GM19239 (cell line): Measurements from ENCODE around the gene FOXB1.
A peak's percentile ranks its signal among the peaks of the same experiment; 100 is the strongest.

ENCODE experiments used
- DNase-seq: peaks from one replicate; pipeline ENCODE4 v3.0.0; 2011; ENCODE audit warnings: low spot score; ENCODE audit not compliant: insufficient read length
- FAIRE-seq: peaks from 2 replicates; lab custom pipeline; 2011; peaks lifted over from hg19 to GRCh38; lab: Jason Lieb, UNC

Gene FOXB1

GRCh38 chr15:60004009-60004845, at the start of gene FOXB1:
Gene FOXB1, plus strand, starts transcription at chr15:60004311. Its CDS starts 653 bp downstream, at chr15:60004964.
- FAIRE-seq (no peak), DNase-seq (no peak)

GRCh38 chr15:59958288-59958687, 45.8 kb upstream of the FOXB1 start:
- DNase-seq: no peak
- no peak for FAIRE-seq

GRCh38 chr15:59960318-59960717, 43.8 kb upstream of the FOXB1 start:
- DNase-seq (no peak), FAIRE-seq (no peak)

- DNase-seq: no peak
- no peak for FAIRE-seq
Measured at GRCh38 chr15:59963322-59963721, 40.8 kb upstream of the FOXB1 start.

GRCh38 chr15:59963925-59964324, 40.2 kb upstream of the FOXB1 start:
- no peak for DNase-seq
- FAIRE-seq: no peak

- no peak for FAIRE-seq
- no peak for DNase-seq
Measured at GRCh38 chr15:59965741-59966140, 38.4 kb upstream of the FOXB1 start.

GRCh38 chr15:59966262-59966661, 37.8 kb upstream of the FOXB1 start:
- FAIRE-seq (no peak), DNase-seq (no peak)

GRCh38 chr15:59968314-59968713, 35.8 kb upstream of the FOXB1 start:
- FAIRE-seq (no peak), DNase-seq (no peak)

GRCh38 chr15:59972241-59972640, 31.9 kb upstream of the FOXB1 start:
- DNase-seq: no peak
- no peak for FAIRE-seq

GRCh38 chr15:59976480-59977271, 27.4 kb upstream of the FOXB1 start:
- DNase-seq: no peak
- FAIRE-seq: no peak

- DNase-seq (no peak), FAIRE-seq (no peak)
Measured at GRCh38 chr15:59991834-59992233, 12.3 kb upstream of the FOXB1 start.

GRCh38 chr15:59993041-59993750, 10.9 kb upstream of the FOXB1 start:
- DNase-seq (no peak), FAIRE-seq (no peak)

- FAIRE-seq: no peak
- DNase-seq: no peak
Measured at GRCh38 chr15:59993950-59994401, 10.1 kb upstream of the FOXB1 start.

- DNase-seq: no peak
- FAIRE-seq: no peak
Measured at GRCh38 chr15:59994526-59994887, 9.6 kb upstream of the FOXB1 start.

- no peak for FAIRE-seq
Measured at GRCh38 chr15:59994888-59995557, 9.1 kb upstream of the FOXB1 start.

GRCh38 chr15:59995568-59996297, 8.4 kb upstream of the FOXB1 start:
- no peak for FAIRE-seq
- no peak for DNase-seq

More at GRCh38 chr15:59994888-59995557, 9.1 kb upstream of the FOXB1 start:
- no peak for DNase-seq

GRCh38 chr15:59996298-59997041, 7.6 kb upstream of the FOXB1 start:
- FAIRE-seq: no peak
- DNase-seq: no peak

- DNase-seq (peak; percentile 62), FAIRE-seq (peak; percentile 61)
Measured at GRCh38 chr15:59997070-59997701, 6.9 kb upstream of the FOXB1 start.
